Kidney (tissue), 14 donors: ENCODE measurements around the gene HOXD4. TPM values are rescaled to one million over a fixed set of nuclear protein-coding genes. Genes with fewer than 3 reads are reported as not detected.

ENCODE experiments used
- DNase-seq, 5 donors: peaks; one replicate each; pipeline ENCODE4 v3.0.0-alpha.2; 2013 to 2020
- FAIRE-seq: peaks from 2 replicates; lab custom pipeline; 2012; peaks lifted over from hg19 to GRCh38; lab: Jason Lieb, UNC
- H3K27ac ChIP-seq, 2 donors: one replicate each; pipeline ENCODE4 v1.7.0; 2013; ENCODE audit warnings: low read depth in 2 of 2, low read length in 2 of 2, inconsistent platforms in 1 of 2
- H3K27me3 ChIP-seq: one replicate; pipeline ENCODE4 v1.7.1; 2013; ENCODE audit warnings: low read length, inconsistent platforms; ENCODE audit not compliant: control insufficient read depth, insufficient read depth
- H3K36me3 ChIP-seq, 3 donors: one replicate each; pipeline versions ENCODE4 v1.7.0 to v1.7.1; 2013; ENCODE audit warnings: low read length in 3 of 3, control low read depth in 1 of 3, inconsistent platforms in 1 of 3; ENCODE audit not compliant: insufficient read depth in 3 of 3, control insufficient read depth in 2 of 3
- H3K4me1 ChIP-seq, 3 donors: one replicate each; pipeline versions ENCODE4 v1.7.0 to v1.7.1; 2013; ENCODE audit warnings: low read length in 3 of 3, inconsistent platforms in 1 of 3, low read depth in 1 of 3; ENCODE audit not compliant: control insufficient read depth in 2 of 3, insufficient read depth in 2 of 3
- H3K4me3 ChIP-seq, 3 donors: one replicate each; pipeline versions ENCODE4 v1.7.0 to v1.8.1; 2013; ENCODE audit warnings: low read length in 3 of 3, control low read depth in 1 of 3, inconsistent platforms in 1 of 3
- H3K9ac ChIP-seq, 3 donors: one replicate each; pipeline versions ENCODE4 v1.7.0 to v1.7.1; 2013; ENCODE audit warnings: low read length in 3 of 3, control low read depth in 1 of 3, inconsistent platforms in 1 of 3
- H3K9me3 ChIP-seq, 3 donors: one replicate each; pipeline versions ENCODE4 v1.7.0 to v1.7.1; 2013; ENCODE audit warnings: low read length in 3 of 3, control low read depth in 1 of 3, inconsistent platforms in 1 of 3; ENCODE audit not compliant: control insufficient read depth in 2 of 3, insufficient read depth in 1 of 3
- CTCF ChIP-seq: IDR thresholded peaks from 3 replicates; pipeline ENCODE4 v1.5.1; 2012; ENCODE audit warnings: mild to moderate bottlenecking, moderate library complexity, borderline replicate concordance; ENCODE audit not compliant: insufficient read depth; ENCODE audit errors: extremely low read depth
- intact Hi-C: fragments of 100-400 bp; cut with DNase I; formaldehyde crosslinking; loops from one replicate; pipeline ENCODE4 v1.11.1; 2022
- polyA plus RNA-seq: library from polyadenylated mRNA; stranded (reverse); fragments of 350-450 nt; fragmentation: Illumina TruSeq; extraction: RNeasy Lipid Tissue Mini Kit (QIAGEN cat#74804); gene quantifications from one replicate; pipeline ENCODE4 v1.2.3, GENCODE V29; 2014; ENCODE audit warnings: low read depth, low replicate concordance; ENCODE audit not compliant: insufficient read depth
- total RNA-seq: library from RNA; stranded (reverse); fragmentation: NEBNext Ultra II Directional; extraction: Animal tissue kit (Norgen Biotek cat#: 25700); gene quantifications from one replicate; pipeline ENCODE4 v1.2.1, GENCODE V29; 2021
- donor health status: control.
- donor health status: control.
- donor health status: control.
- donor health status: control.
- donor health status: control.
- donor health status: DM: yes; HTN: yes; CAD: no.
- donor health status: Normal renal cell carcinoma (clear cell type).

HOXD4 gene
- total and polyA plus RNA-seq, 2 donors from 2014 or later, result 12.1 to 27.8 TPM

- H3K9me3 ChIP-seq, result no peaks in the 10 kb centered on the region
- no peaks in the 10 kb centered on the region for H3K27me3 ChIP-seq
- intact Hi-C loops, result no loop called here
- no peaks in the 10 kb centered on the region for H3K36me3 ChIP-seq
- peak overlapping the region in 2 of 3 donors; percentile 49 to 63 for H3K9ac ChIP-seq
- peak; percentile 86 to 93 (median 89) for DNase-seq
- H3K4me1 ChIP-seq, result peaks cover 3 to 16% (median 9%) of the 10 kb centered on the region in 3 donors
- peak overlapping the region; percentile 49 to 68 (median 59) for H3K4me3 ChIP-seq
- peak overlapping the region; percentile 82 to 89 for H3K27ac ChIP-seq
- no peak for FAIRE-seq
- no peak for TF ChIP-seq CTCF
Measured at GRCh38 chr2:176178038-176178756, 26.8 kb downstream of the HOXD4 start.

GRCh38 chr2:176178757-176179295, 27.5 kb downstream of the HOXD4 start:
- intact Hi-C loops, result no loop called here
- Histone ChIP-seq H3K27ac (peak overlapping the region; percentile 82 to 89), H3K4me3 (peak overlapping the region in 2 of 3 donors; percentile 59 to 68), H3K4me1 (peaks cover 3 to 16% (median 9%) of the 10 kb centered on the region in 3 donors), H3K27me3 (no peaks in the 10 kb centered on the region), H3K9ac (no peak overlapping the region), H3K9me3 (no peaks in the 10 kb centered on the region), H3K36me3 (no peaks in the 10 kb centered on the region)
- no peak for TF ChIP-seq CTCF
- FAIRE-seq, result no peak
- peak in 2 of 5 donors; percentile 64 to 68 for DNase-seq

- Histone ChIP-seq H3K36me3 (no peaks in the 10 kb centered on the region), H3K27me3 (no peaks in the 10 kb centered on the region), H3K27ac (no peak overlapping the region), H3K9me3 (no peaks in the 10 kb centered on the region), H3K4me3 (no peak overlapping the region), H3K9ac (no peak overlapping the region), H3K4me1 (peaks cover 0 to 10% (median 3%) of the 10 kb centered on the region in 3 donors)
- no peak for TF ChIP-seq CTCF
- intact Hi-C loops, result no loop called here
- DNase-seq, result no peak
- FAIRE-seq, result no peak
Measured at GRCh38 chr2:176181551-176181950, 30.2 kb downstream of the HOXD4 start.
